TTC549 (cell line): ENCODE results near the gene NUP107.

ENCODE experiments used
- FAIRE-seq: peaks from 2 replicates; lab custom pipeline; 2012; peaks lifted over from hg19 to GRCh38; lab: Jason Lieb, UNC

Gene NUP107

DNA sequence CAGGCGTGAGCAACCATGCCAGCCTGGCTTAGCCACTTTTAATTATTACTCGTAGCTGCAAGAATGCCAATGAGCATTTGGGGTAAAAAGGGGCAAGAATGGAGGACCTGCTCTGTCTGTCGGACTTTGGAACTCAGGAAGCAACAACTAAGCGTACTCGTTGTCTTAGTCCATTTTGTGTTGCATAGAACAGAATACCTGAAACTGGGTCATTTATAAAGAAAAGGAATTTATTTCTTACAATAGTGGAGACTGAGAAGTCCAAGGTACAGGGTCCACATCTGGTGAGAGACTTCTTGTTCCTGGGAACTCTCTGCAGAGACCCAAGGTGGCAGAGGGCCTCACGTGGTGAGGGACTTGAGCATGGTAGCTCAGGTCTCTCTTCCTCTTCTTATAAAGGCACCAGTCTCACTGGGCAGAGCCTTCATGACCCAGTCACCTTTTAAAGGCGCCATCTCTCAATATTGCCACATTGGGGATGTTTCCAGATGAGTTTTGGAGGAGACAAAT is 88.4 kb downstream of the NUP107 start:
- FAIRE-seq, result no peak

DNA sequence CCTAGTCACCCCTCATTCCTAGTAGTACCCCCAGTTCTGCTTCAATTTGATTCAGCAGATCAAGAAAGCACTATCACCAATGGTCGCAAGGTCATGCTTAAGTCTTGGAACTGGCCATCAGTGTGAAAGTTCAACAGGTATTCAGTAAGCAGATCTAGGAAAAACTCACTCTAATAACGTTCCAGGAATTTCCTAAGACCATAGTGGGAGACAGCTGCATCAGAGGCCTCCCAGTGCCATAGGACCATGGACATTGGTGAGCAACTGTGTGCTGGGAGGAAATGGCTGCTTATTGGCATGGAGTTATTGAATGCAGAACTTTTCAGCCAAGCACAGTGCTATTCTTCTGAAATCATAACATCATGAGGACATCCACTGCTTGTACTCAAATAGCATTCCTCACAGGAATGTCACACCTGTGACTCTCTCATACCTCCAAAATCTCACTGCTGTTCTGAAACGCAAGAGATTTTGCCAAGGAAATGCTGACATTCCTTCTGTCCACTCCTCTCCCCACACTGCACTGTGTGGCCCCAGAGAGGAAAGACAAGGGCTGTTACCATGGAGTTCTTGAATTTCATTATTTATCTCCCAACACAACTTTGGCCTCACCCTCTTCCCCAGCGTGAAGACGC is 90.3 kb downstream of the NUP107 start:
- FAIRE-seq, result no peak

DNA sequence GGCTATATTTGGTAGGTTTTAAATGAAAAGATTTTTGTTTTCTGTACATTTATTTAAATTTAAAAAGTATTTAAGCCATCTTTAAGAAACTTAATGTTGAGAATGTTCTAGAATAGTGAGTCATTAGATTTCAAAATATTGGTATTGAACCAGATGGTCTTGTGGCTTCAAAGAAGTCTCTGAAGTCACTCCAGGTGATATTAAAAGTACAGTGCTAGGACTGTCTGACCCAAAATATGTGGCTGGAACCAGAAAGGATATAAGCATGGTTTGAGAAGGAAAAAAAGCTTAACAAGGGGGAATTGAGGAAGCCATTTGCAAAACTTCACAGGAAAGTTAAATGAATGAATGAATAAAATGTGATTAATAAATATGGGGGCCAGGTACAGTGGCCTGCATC is 92.5 kb downstream of the NUP107 start:
- no peak for FAIRE-seq

DNA sequence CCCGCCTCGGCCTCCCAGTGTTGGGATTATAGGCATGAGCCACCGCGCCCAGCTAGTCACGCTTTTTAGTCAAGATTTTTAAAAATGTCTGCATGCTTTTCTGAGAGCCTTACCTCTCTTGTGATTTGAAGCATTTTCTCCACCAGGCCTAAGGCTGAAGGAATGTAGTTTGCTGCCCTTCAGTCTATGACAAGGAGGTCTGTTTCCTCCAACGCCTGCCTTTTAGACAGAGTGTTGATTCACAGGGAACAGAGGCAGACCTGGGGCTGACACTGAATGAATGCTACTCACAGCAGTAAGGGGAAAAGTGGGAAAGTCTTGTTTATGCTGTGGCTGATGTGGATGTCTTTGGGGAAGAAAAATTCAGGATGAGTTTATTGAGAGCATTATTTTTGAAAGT is 94.0 kb downstream of the NUP107 start:
- FAIRE-seq, result no peak

DNA sequence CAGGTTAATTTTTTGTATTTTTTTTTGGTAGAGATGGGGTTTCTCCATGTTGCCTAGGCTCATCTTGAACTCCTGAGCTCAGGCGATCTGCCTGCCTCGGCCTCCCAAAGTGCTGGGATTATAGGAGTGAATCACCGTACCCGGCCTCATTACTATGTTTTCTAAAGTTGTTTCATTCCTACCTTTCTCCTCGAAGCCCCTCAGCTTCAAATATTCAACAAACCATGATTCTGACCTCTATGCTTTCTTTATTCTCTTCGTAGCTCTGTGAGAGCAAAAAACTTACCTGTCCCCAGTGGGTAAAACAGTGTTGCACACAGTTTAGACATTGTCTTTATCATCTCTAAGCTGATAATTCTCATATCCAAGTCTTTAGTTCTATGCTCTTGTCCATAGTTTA is 95.0 kb downstream of the NUP107 start:
- FAIRE-seq, result no peak

DNA sequence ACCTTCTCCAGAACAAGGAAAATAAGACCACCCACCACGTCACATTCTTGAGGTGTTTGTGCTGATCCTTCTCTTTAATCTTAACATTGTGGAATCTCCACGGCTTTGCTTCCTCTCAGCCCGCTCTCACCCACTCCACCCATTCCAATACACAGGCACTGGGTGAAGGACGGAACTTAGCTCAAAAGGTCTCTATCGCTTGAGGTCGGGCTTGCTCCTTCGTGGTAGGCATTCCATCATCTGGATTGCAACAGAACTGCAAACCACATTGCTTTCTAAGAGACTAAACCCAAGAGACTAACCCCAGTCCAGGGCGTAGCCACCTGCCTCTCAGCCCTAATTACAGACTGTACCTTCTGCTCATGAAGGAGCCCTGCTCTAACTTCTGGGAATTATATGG is 97.2 kb downstream of the NUP107 start:
- FAIRE-seq, result no peak

DNA sequence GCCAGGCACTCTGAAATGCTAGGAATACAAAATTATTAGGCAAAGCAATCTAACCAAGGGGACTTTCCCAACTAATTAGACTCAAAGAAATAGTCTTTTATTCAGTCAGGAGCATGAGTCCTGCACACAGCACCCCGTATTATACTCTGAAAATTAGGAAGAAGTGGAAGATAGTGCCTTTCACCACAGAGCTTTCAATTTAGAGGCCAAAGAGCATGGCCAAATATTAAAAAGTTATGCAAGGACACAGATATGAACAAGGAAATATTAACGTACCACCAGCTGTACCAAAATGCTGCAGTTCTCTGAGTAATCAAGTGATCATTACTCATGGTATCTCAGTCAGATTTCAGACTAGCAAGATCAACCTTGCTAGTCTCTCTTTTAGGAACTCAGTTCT is 98.6 kb downstream of the NUP107 start:
- FAIRE-seq, result no peak

DNA sequence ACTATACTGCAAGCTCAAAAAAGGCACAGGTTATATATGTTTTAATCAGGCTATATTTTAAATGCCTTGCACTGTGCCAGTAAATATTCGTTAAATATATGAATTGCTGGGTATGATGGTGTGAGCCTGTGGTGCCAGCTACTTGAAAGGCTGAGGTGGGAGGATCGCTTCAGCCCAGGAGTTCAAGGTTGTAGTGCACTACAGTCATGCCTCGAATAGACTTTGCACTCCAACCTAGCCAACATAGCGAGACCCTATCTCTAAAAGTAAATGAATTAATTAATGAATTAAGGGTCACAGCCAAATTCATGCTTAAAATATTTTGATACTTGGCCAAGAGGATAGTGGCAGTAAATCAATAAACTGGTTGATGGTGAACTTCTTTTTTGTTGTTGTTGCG is 99.0 kb downstream of the NUP107 start:
- no peak for FAIRE-seq

DNA sequence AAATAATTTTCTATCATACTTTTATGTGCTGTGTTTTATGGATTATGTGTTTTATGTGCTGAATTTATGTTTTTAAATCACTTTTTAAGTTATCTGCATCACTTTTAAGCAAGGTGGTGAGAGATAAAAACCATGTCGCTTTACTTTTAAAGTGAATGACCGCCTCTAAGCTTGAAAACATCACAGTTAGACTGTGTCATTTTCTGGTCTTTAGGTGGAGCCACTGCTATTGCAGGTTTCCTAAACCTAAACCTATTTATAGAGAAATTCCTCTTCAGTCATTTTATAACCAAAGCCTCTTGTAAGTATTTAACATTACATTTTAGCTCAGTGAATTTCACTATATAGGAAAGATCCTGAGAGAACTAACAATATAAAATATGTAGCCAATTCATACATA is 100.2 kb downstream of the NUP107 start:
- no peak for FAIRE-seq

DNA sequence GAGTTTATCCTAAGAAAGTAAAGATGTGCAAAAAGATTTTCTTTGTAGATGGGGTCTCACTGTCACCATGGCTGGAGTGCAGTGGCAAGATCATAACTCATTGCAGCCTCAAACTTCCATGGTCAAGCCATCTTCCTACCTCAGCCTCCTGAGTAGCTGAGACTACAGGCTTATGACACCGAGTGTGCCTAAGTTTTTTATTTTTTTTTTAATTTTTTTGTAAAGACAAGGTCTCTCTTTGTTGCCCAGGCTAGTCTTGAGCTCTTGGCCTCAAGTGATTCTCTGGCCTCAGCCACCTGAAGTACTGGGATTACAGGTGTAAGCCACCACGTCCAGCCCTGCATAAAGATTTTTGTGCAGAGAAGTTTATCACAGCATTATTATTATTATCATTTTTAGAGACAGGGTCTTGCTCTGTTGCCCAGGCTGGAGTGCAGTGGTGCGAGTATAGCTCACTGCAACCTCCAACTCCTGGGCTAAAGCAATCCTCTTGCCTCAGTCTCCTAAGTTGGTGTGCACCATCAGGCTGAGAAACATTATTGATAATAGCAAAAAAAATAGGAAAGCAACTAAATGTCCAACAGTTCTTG is 101.9 kb downstream of the NUP107 start:
- no peak for FAIRE-seq

DNA sequence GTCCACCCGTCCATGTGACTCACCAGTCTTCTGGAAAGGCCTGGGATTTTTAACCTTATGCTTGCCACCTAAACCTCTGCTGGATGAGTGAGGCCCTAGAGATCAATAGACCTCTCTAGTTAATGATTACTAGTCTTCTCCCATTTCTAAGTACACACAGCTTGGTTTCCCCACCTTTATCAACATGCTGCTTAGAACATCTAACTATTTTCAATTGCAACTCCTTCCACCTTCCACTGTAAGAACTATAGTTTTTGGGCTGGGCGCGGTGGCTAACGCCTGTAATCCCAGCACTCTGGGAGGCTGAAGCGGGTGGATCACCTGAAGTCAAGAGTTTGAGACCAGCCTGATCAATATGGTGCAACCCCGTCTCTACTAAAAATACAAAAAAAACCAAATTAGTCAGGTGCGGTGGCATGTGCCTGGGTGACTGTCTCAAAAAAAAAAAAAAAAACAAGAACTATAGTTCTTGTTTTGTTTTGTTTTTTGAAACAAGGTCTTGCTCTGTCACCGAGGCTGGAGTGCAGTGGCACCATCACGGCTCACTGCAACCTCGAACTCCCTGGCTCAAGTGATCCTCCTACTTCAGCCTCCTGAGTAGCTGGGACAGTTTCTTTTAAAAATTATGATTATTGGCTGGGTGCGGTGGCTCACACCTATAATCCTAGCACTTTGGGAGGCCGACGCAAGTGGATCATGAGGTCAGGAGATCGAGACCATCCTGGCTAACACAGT is 102.5 kb downstream of the NUP107 start:
- FAIRE-seq, result no peak

DNA sequence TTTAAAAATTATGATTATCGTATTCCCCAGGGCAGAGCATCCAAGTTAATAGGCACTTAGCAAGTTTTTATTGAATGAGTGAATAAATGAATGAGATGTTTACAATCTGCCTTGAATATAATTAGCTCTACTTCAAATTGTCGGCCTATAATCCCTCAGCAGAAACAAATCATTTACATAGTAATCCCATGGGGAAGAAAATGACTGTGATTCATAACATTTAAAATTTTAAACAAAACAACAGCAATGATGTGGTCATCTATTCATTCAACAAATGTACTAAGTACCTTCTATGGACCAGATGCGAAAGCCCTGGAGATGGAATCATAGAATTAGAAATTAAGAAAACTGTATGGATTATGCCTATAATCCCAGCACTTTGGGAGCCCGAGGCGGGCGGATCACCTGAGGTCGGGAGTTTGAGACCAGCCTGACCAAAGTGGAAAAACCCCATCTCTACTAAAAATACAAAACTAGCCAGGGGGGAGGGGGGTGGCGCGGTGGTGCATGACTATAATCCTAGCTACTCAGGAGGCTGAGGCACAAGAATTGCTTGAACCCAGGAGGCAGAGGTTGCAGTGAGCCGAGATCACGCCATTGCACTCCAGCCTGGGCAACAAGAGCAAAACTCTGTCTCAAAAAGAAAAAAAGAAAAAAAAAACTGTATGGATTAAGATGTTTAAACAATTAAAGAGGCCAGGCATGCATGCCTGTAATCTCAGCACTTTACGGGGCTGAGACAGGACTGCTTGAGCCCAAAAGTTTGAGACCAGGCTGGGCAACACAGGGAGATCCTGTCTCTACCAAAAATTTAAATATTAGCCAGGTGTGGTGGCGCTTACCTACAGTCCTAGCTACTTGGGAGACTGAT is 103.5 kb downstream of the NUP107 start:
- no peak for FAIRE-seq

DNA sequence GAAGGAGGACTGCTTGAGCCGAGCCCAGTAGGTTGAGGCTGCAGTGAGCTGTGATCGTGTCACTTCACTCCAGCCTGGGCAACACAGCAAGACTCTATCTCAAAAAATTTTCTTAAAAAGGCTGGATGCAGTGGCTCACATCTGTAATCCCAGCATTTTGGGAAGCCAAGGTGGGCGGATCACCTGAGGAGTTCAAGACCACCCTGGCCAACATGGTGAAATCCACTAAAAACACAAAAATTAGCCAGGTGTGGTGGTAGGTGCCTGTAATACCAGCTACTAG is 104.1 kb downstream of the NUP107 start:
- FAIRE-seq, result no peak

DNA sequence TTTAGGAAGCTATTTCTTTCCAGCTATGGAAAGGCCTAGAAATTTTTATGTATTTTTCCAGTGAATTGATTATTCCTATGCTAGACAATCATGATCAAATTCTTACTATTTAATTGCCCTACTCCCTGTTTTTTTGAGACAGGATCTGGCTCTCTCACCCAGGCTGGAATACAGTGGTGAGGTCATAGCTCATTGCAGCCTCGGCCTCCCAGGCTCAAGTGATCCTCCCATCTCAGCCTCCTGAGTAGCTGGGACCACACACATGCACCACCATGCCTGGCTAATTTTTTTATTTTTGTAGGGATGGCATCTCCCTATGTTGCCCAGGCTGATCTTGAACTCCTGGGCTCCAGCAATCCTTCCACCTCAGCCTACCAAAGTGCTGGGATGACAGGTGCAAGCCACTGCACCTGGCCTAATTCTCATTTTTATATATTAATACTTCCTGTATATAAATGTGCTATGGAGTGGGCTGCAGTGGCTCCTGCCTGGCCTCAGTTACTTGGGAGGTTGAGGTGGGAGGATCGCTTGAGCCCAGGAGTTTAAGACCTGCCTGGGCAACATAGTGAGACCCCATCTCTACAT is 105.2 kb downstream of the NUP107 start:
- FAIRE-seq, result no peak

DNA sequence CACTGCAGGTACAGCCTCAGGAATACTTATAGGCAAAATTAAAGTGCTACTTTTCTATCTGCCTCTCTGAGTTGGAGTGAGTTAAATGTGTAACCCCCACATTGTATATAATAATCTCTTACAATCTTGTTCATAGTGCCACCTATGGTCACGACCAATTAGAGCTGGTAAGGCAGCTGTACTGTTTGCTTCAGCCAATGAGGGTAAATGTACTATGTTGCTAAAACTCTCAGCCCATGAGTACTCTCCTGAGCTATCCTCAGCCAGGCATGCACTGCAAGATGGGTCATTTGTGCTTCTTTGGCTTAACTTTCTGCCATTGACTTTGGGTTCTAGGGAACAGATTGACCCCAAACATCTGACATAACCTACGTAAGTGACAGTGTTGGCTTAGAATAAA is 106.2 kb downstream of the NUP107 start:
- no peak for FAIRE-seq

DNA sequence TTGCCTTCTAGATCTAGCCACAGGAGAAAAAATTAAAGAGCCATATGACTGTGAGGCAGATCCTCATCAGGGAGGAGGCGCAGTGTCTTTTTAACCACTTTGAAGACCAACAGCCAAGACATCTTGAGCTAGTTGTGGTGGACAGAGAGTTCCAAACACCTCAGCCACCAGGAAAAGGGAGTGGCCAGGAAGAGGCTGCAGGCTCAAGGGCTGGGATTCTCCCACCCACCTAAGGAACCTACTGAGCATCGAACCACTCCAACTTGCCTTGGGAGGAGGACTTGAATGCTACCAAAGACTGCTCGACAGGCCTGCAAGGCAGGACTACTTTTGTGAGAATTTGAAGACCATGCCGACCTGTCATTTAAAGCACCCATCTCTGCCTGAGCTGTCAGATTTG is 106.7 kb downstream of the NUP107 start:
- no peak for FAIRE-seq

DNA sequence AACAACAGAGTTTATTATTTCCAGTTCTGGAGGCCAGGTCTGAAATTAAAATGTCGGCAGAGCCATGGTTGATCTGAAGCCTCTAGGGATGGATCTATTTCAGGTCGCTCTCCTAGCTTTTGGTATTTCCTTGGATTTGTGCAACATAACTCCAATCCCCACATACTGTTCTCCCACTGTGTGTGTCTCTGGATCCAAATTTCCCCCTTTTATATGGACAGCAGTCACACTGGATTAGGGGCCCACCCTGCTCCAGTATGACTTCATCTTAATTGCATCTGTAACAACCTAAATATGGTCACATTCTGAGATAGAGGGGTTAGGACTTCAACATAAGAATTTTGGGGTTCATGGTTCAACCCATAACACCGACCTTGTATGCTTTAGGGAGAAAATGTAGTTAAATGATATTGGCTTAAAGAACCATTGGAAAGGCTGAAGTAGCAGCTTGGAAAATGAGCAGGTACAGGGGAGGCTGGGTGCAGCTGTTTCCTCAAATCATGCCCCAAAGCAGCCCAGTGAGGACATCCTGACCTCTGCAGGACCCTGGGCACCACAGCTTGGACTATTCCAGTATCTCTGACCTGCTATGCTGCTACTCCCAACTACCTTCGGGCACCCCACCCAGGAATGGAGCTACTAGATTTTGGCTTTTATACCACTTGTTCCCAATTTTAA is 107.3 kb downstream of the NUP107 start:
- no peak for FAIRE-seq

DNA sequence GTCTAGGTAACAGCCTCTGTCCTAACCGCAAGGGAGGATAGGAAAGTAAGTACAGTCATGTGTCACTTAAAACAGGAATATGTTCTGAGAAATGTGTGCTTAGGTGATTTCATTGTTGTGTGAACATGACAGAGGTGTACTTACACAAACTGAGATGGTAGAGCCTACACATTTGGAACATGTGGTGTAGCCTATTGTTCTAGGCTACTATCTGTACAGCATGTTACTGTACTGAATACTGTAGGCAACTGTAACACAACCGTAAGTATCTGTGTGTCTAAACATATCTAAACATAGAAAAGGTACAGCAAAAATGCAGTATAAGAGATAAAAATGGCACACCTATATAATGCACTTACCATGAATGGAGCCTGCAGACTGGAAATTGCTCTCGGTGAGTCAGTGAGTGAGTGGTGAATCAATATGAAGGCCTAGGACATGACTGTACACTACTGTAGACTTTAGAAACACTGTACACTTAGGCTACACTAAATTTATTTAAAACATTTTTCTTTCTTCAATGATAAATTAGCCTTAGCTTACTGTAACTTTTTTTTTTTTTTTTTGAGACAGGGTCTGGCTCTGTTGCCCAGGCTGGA is 108.0 kb downstream of the NUP107 start:
- FAIRE-seq, result no peak
